A549 (cell line): ENCODE data around the gene QPRT.

ENCODE experiments used
- CTCF ChIP-seq: fragments of >200 bp; sonication (Bioruptor Twin); formaldehyde crosslinking; IDR thresholded peaks from 3 replicates; pipeline ENCODE4 v1.5.1; 2016
- ESRRA ChIP-seq: fragments of 150-350 bp; IDR thresholded peaks from 2 replicates; pipeline ENCODE4 v1.6.1; 2014; ENCODE audit warnings: mild to moderate bottlenecking, low read length, borderline replicate concordance
- GATA3 ChIP-seq: IDR thresholded peaks from 2 replicates; pipeline ENCODE4 v1.6.1; 2012; ENCODE audit warnings: borderline replicate concordance
- SMC3 ChIP-seq: fragments of >200 bp; sonication (Bioruptor Twin); formaldehyde crosslinking; IDR thresholded peaks from 3 replicates; pipeline ENCODE4 v1.6.1; 2018; ENCODE audit warnings: inconsistent platforms
- SREBF2 ChIP-seq: fragments of 450-650 bp; IDR thresholded peaks from 2 replicates; pipeline ENCODE4 v1.6.1; 2014; ENCODE audit warnings: mild to moderate bottlenecking, moderate library complexity
- TF ChIP-seq, protein P1 (sequence below): fragments of 450-650 bp; IDR thresholded peaks from 2 replicates; pipeline ENCODE4 v1.6.1; 2014; ENCODE audit warnings: antibody characterized with exemption

DNA sequence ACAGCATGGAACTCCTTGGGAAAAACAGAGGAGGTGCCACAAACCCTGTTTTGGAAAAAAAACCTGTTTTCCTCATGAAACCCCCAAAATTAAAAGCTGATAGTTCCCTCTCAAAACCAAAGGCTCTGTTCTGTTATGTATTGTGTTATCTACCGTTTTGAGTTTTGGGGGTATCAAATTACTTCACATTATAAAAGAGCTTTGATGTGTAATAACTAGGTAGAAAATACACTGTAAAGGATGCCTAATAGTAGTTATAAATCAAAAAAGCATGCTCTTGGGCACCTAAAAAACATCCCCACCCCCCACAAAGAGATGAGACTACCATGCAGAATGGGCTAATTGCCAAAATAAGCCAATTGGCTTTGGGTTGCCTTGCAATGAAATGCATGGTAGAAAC lies 36.0 kb downstream of the QPRT start:
- TF ChIP-seq GATA3 (no peak), SREBF2 (no peak), CTCF (no peak), ESRRA (no peak), SMC3 (no peak)
- TF ChIP-seq, protein P1, sequence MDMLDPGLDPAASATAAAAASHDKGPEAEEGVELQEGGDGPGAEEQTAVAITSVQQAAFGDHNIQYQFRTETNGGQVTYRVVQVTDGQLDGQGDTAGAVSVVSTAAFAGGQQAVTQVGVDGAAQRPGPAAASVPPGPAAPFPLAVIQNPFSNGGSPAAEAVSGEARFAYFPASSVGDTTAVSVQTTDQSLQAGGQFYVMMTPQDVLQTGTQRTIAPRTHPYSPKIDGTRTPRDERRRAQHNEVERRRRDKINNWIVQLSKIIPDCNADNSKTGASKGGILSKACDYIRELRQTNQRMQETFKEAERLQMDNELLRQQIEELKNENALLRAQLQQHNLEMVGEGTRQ = no peak
